CMK (cell line): ENCODE measurements around the gene PHLDB3.

ENCODE experiments used
- DNase-seq: peaks from one replicate; pipeline ENCODE4 v3.0.0-alpha.2; 2010; ENCODE audit warnings: low read depth

PHLDB3 gene

DNA sequence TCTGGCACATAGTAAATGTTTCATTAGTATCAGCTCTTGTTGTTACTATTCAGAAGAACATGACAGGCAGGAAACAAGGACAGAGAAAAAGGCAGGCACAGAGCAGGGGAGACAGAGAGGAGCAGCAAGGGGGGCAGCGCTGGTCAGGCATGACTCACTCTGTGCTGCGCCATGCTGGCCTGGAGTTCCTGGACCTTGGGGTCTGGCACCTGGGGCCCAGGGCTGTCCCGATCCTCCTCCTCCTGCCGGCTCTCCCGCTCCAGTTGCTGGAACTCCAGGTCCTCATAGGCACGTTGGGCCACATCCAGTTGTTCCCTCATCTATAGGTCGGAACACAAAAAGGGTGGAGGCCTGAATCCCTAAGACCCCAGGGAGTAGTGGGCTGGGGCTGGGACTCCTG lies 7.6 kb downstream of the PHLDB3 start:
- no peak for DNase-seq

- no peak for DNase-seq
Observed at GRCh38 chr19:43495082-43495481, 9.5 kb downstream of the PHLDB3 start.

DNA sequence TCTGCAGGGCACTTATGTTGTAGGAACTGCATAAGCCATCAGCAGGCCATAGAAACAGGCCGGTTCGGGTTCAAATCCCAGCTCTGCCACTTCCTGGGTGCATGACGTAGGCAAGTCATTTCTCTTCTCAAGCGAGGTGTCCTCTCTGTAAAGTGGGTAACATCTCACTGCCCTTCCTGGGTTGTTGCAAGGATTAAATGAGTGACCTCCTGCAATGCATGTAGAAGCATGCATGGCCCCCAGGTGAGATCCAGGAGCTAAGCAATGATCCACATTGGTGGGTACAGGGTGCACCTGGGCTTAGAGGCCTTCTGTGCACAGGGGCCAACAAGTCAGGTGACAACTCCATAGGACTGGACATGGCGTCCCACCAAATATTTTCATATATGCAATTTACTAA lies 13.8 kb downstream of the PHLDB3 start:
- DNase-seq = no peak

DNA sequence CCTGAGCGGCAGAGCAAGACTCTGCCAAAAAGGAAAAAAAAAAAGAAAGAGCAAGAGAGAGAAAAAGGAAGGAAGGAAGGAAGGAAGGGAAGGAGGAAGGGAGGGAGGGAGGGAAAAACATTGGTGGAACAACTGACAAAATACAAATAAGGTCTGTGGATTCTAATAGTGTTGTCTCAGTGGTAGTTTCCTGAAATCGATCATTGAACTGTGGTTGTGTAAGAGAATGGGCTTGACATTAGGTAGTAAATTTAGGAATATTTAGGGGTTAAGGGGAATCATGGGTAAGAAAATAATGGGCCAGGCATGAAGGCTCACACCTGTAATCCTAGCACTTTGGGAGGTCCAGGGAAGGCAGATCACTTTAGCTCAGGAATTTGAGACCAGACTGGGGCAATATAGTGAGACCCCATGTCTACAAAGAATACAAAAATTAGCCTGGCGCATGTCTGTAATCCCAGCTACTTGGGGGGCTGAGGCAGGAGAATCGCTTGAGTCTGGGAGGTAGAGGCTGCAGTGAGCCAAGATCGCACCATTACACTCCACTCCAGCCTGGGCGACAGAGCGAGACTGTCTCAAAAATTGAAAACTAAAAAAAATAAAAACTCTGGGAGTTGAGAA lies 14.5 kb downstream of the PHLDB3 start:
- no peak for DNase-seq

- peak; percentile 57 for DNase-seq
Observed at GRCh38 chr19:43489310-43489709, 15.2 kb downstream of the PHLDB3 start.

DNA sequence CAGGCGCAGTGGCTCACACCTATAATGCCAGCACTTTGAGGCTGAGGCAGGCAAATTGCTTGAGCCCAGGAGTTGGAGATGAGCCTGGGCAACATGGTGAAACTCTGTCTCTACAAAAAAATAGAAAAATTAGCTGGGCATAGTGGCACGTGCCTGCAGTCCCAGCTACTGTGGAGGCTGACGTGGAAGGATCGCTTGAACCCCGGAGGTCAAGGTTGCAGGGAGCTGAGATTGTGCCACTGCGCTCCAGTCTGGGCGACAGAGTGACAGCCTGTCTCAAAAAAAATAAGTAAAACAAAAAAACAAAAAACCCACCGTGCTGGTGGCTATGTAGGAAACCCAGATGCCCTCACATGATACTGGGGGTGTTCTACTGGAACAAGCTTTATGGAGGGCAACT lies 16.4 kb downstream of the PHLDB3 start:
- DNase-seq = no peak

DNA sequence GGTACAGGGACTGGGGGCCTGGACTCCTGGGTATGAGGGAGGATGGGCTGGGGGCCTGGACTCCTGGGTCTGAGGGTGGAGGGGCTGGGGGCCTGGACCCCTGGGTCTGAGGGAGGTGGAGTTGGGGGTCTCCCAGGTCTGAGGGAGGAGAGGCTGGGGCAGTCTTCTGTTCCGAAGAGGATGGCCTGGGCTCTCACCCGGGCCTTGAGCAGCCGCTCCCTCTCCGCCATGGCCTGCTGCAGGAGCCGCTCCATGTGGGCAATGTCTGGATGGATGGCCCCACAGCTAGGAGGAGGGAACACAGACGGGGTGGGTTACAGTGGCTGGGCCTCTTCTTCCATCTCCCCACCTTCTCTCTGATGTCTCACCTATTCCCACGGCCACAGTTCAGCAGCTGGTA lies 18.1 kb downstream of the PHLDB3 start:
- no peak for DNase-seq

GRCh38 chr19:43485951-43486350 lies 18.6 kb downstream of the PHLDB3 start:
- no peak for DNase-seq

DNA sequence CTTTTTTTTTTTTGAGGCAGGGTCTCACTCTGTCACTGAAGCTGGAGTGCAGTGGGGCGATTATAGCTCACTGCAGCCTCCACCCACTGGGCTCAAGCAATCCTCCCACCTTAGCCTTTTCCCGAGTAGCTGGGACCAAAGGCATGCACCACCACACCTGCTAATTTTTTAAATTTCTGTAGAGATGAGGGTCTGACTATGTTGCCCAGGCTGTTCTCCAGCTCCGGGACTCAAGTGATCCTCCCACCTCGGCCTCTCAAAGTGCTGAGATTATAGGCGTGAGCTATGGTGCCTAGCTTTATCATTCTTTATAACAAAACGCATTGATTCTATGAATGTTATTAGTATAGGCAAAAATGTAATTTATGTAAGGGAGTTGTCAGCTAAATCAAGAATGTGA lies 21.3 kb downstream of the PHLDB3 start:
- no peak for DNase-seq

DNA sequence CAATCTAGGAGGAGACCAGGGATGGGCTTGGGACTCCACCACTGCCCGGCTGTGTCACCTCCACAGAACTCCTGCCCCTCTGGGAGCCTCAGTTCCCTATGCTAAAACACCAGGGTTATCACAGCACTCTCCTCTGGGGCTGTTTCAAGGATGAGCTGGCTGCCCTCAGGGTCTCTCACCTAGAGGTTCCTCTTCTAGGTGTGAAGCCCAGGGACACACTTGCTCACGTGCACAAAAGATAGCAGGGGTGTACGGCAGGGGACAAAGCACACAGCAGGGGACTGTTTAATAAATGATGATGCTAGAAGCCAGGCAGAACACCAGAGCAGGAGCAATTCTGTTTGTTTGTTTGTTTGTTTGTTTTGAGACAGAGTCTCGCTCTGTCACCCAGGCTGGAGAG lies 22.4 kb downstream of the PHLDB3 start:
- DNase-seq = no peak

- DNase-seq = no peak
Observed at GRCh38 chr19:43481701-43482100, 22.8 kb downstream of the PHLDB3 start.

DNA sequence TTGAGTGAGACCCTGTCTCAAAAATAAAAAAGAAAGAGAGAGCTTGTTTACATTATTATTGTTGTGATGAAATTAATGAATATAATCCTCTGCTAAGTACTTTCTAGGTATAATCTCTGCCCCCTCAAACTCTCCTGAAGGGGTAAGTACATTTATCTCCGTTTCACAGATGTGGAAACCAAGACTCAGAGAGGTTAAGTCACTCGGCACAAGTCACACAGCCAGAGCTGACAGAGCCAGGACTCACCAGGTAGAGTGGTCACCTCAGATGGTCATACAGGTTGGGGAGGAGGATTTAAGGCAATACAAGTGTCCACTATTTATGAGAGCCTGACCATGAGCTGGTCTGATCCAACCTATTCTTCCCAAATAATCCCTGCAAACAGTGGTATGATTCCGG lies 24.0 kb downstream of the PHLDB3 start:
- DNase-seq = no peak

GRCh38 chr19:43479961-43480561 lies 24.5 kb downstream of the PHLDB3 start:
- DNase-seq = no peak

- DNase-seq = no peak
Observed at GRCh38 chr19:43479226-43479625, 25.3 kb downstream of the PHLDB3 start.

- DNase-seq = no peak
Observed at GRCh38 chr19:43478323-43478722, 26.2 kb downstream of the PHLDB3 start.

GRCh38 chr19:43476606-43477005 lies 27.9 kb downstream of the PHLDB3 start:
- DNase-seq = no peak

- peak; percentile 84 for DNase-seq
Observed at GRCh38 chr19:43474986-43475705, 29.4 kb downstream of the PHLDB3 start.

DNA sequence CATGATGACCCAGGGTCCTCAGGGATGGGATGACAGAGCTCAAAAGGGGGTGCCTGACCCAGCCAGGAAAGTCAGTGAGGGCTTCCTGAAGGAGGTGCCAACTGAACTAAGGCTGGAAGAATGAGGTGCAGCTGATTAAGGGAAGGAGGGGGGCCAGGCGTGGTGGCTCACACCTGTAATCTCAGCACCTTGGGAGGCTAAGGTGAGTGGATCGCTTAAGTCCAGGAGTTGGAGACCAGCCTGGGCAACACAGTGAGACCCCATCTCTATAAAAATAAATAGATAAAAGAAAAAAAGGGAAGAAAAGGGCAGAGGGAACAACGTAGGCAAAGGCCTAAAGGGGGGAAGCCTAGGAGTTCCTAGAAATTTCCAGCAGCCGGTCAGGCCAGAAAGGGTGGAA lies 30.1 kb downstream of the PHLDB3 start:
- DNase-seq = no peak

GRCh38 chr19:43471091-43471490 lies 33.5 kb downstream of the PHLDB3 start:
- no peak for DNase-seq

DNA sequence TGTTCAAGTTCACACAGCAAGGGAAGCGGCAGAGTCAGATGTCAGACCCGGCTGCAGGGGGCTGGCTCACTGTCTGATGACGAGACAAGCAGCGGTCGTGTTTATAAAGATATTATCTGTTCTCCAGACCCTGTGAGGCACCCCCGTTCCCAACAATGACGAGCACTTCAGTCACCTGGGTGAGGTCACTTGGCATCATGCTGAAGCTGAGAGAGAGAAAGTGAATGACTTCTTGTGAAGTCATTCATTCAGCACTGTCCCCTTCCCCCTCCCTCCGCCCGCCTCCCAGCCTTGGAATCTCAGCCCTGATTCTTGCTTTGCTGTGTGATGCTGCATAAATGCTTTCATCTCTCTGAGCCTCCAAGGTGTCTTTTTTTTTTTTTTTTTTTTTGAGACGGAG lies 34.3 kb downstream of the PHLDB3 start:
- DNase-seq = no peak

- DNase-seq = no peak
Observed at GRCh38 chr19:43469160-43469480, 35.4 kb downstream of the PHLDB3 start.

GRCh38 chr19:43468354-43469159 lies 36.0 kb downstream of the PHLDB3 start:
- no peak for DNase-seq

DNA sequence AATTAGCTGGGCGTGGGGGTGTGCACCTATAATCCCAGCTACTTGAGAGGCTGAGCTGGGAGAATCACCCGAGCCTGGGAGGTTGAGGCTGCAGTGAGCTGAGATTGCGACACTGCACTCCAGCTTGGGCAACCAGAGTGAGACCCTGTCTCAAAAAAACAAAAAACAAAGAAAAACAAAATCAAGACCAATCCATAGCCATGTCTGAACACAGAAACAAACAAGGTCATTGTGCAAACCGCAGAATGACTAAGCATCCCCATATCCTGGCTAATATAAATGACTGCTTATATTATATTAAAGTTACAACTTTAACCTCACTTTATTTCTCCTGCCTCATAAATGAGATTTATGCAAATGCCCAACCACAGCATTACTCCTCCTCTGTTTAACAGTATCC lies 36.8 kb downstream of the PHLDB3 start:
- DNase-seq = no peak
